GM19328 (cell line): ENCODE data around the gene DLG2.
A peak's percentile ranks its signal among the peaks of the same experiment; 100 is the strongest.

Experiments used
- ATAC-seq: cut with Tn5 transposase; IDR thresholded peaks from one replicate; pipeline ENCODE4 v1.9.1; 2021; ENCODE audit warnings: mild to moderate bottlenecking, moderate library complexity; ENCODE audit not compliant: unreplicated experiment

Gene DLG2

DNA sequence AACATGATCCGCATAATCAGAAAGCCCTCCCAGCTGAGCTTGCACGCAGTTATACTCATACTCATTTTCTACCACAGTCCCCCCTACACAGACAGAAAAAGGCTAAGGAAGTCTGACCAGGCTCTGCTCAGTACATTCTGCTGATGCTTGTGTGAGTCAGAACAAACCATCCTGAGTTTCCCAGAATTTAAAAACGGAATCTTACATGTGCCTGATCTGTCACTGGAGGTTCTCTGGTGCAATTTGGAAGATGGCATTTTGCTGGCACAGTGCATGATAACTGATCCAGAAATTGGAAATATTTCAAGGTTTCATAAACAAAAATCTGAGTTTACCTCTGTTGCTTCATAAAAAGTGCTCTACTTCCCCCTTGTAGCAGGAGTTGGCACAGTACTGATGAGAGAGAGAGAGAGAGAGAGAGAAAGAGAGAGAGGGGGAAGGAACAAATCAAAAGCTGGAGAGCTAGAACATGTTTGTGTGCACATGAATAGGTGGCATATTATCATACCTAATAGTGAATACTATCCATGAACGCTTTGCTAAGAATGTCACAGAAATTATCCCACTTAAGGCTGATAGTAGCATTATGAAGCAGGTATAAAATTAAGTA is 1085.3 kb downstream of the DLG2 start:
- no peak for ATAC-seq

- ATAC-seq, result no peak
Measured at GRCh38 chr11:84536456-84536855, 1090.7 kb downstream of the DLG2 start.

DNA sequence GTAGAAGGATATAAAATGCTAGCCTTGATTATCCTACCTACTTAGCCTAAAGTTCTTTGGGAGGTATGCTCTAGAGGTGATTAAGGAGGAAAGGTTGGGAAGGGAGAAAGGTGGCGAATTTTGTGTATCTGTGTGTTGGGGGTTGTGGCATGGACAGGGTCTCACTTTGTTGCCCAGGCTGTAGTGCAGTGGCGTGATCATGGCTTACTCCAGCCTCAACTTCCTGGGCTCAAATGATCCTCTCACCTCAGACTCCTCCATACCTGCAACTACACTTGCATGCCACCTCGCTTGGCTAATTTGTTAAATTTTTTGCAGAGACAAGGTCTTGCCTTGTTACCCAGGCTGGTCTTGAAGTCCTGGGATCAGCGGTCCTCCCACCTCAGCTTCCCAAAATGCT is 1094.8 kb downstream of the DLG2 start:
- ATAC-seq, result no peak

DNA sequence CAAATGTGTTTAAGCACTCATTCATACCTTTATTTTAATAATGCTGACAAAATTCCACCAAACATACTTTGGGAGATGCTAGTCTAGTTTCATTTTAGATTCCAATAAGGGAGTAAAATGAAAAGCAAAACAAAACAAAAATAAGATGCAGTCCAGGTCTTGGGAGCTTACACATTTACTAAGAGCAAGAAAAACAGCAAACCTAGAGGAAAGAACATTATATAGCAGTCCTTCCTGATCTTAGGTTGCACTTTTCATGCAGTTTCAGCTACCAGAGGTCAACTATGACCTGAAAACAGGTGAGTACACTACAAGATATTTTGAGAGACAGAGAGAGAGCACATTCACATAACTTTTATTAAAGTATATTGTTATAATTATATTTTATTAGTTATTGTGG is 1100.9 kb downstream of the DLG2 start:
- no peak for ATAC-seq

DNA sequence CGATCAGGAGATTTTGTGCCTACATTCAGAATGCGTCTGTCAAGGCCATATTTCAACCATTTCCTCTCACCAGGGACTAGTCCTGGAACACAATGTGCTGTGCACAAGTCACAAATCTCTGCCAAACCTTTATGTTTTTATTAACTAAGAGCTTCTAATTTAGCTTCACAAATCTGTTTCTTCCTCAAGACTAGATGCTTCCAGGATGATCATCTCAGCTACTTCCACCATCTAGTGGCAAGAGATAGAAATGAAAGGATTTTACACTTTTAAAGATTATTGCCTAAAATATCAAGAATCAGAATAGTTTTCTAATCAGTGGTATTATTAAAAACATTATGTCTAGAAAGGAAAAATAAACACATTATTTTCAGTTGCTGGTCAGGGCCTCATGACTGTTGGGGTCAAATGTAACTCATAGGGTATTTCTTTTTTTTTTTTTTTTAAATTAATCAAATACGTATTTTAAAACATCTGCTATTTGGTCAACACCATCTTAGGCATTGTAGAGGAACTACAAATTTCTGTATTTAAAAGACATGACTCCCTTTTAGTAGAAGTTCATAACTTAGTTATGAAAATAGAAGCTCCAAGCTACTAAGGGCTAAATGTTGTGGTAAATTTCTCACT is 1102.6 kb downstream of the DLG2 start:
- no peak for ATAC-seq

DNA sequence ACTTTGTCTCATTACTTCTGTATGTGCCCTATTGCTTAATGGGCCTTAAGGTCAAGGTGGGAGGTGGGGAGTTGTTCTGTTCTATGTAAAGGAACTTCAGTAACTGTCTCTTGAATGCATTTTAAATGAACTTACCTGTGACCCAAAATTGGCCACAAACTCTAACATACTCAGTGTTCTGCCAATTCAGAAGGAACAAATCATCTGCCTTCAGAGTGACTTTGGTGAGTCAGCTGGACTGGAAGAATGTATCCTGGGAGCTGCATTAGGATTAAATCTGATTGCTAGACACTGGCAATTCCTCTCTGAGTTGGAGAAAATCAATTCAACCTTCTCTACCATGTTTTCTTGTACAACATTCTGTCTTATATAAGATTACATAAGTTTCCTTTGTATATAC is 1104.8 kb downstream of the DLG2 start:
- ATAC-seq, result no peak

- ATAC-seq, result no peak
Measured at GRCh38 chr11:84518631-84519183, 1108.4 kb downstream of the DLG2 start.

- no peak for ATAC-seq
Measured at GRCh38 chr11:84514436-84514835, 1112.7 kb downstream of the DLG2 start.

GRCh38 chr11:84503503-84503902 is 1123.6 kb downstream of the DLG2 start:
- no peak for ATAC-seq

- ATAC-seq, result no peak
Measured at GRCh38 chr11:84501750-84502149, 1125.4 kb downstream of the DLG2 start.

- ATAC-seq, result no peak
Measured at GRCh38 chr11:84497981-84498411, 1129.1 kb downstream of the DLG2 start.

DNA sequence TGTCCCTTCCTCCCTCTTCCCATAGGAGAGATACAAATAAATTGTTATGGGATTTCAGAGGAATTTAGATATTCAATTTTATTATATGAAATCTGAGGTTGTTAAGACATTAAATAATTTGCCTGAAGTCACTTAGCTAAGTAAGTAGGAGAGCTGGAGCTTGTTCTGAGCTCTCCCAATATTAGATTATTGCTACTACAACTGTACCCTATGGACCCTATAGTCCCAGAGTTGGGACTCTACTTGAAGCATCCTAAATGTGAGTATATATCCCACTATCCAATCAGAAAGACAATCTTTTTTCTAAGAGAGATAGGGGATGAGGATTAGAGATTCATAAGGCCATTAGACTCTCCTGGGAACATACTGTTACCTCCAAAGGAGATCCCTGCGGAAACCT is 1130.0 kb downstream of the DLG2 start:
- no peak for ATAC-seq

DNA sequence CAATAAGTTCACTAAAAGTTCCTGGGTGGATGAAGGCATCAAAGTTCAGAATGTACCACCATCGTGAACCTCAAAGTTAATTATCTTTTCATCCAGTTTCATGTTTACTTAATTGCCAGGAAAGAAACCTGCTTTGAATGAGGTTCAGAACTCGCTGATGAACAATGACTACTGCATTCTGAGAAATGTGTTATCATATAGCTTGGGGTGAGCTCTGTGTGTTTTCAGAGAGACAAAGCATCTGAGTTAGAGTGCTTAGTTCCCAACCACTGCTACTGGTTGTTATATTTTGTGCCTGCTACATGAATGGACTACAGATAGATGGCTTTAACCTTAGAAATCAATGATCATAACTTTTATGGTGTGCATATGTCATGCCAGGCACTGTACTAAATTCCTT is 1131.0 kb downstream of the DLG2 start:
- ATAC-seq, result no peak

DNA sequence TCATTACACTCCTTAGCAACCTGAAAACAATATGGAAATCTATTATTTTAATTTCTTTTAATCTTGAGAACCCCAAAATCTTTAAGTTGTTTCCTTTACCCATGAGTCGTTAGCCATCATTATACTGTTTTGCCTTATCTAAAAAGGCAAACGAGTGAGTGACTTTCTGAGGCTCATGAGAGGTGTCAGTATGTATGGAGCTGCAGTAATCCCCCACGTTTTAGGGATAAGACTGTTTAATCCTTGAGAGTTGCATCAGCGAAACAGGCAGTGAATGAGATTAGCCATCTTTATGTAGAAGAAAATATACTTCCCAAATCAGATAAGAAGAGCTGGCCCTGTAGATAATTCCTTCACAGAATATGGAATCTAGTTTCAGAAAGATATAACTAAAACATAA is 1147.0 kb downstream of the DLG2 start:
- ATAC-seq, result no peak

- no peak for ATAC-seq
Measured at GRCh38 chr11:84476581-84476980, 1150.6 kb downstream of the DLG2 start.

DNA sequence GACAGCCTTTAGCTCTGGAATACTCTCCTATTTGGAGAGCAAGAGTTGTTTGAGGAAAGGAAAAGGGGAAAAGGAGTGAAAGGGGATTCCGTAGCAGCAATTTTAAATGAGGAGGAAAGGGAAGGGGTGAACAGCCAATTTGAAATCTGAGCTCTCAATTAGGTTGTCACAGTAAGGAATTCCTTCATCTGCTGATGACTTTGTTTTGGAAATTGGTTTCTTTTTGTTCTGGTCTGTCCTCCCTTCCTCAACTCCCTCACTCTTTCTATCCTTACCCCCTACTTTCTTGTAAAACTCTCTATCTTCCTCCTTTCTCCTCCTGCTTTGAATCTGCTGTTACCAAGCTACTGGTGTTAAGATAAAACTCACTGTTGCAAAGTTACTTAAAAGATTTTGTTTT is 1155.6 kb downstream of the DLG2 start:
- no peak for ATAC-seq

GRCh38 chr11:84468235-84468634 is 1158.9 kb downstream of the DLG2 start:
- no peak for ATAC-seq

GRCh38 chr11:84465040-84465439 is 1162.1 kb downstream of the DLG2 start:
- no peak for ATAC-seq

- ATAC-seq, result no peak
Measured at GRCh38 chr11:84455691-84456090, 1171.5 kb downstream of the DLG2 start.

DNA sequence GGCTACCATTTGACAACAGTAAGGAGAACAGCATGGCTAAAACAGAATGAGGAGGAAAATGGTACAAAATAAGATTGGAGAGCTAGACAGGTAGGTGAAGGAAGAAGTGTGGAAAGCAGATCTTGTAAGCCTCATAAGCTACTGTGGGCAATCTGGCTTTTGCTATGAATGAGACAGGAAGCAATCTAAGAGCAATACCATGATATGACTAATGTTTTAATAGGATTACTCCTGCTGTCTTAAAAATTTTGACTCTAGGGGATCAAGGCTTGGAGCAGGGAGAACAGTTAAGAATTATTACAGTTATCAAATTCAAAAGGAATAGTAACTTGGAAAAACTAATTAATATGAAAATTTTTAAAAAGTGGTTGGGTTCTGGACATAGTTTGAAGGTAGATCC is 1174.9 kb downstream of the DLG2 start:
- no peak for ATAC-seq

GRCh38 chr11:84438565-84438964 is 1188.6 kb downstream of the DLG2 start:
- no peak for ATAC-seq

- ATAC-seq, result peak; percentile 93
Measured at GRCh38 chr11:84437071-84437980, 1189.8 kb downstream of the DLG2 start.
